ENCODE results near the gene COL24A1.

The COL24A1 gene

DNA sequence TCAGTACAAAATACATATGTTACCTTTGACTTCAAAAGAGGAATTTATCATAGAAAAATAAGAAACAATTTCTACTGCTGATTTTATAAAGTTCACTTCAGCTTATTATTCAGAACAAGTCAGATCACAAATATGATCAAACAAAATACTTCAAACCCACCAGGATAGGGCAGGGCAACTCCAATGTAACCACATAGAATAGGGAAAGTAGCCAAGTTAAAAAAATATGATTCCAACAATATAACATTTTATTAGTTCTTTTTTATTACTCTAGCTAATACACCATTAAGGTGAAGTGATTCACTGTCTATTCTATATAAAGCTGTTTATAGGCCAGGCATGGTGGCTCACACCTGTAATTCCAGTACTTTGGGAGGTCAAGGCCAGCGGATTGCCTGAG, 393.8 kb downstream of the COL24A1 start:
- H3K4me2 ChIP-seq: no peak overlapping the region
- H3K4me1 ChIP-seq (ENCODE audit: low read depth, poor library complexity, severe bottlenecking): no peaks in the 10 kb centered on the region
- no peaks in the 10 kb centered on the region for H3K79me2 ChIP-seq (ENCODE audit: insufficient read depth, low read depth)

DNA sequence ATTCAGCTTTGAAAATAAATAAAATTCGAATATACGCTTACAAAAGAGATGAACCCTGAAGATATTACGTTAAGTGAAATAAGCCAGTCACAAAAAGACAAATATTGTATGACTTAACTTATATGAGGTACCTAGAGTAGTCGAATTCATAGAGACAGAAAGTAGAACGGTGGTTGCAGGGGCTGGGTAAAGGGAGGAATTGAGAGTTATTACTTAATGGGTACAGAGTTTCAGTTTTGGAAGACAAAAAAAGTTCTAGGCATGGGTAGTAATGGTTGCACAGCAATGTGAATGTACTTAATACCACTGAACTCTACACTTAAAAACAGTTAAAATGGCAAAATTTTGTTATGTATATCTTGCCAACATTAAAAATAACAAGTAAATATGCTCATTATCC, 399.7 kb downstream of the COL24A1 start:
- no peaks in the 10 kb centered on the region for H3K27me3 ChIP-seq (ENCODE audit: insufficient read depth, low read depth)
- H3K79me2 ChIP-seq (ENCODE audit: insufficient read depth, low read depth): no peaks in the 10 kb centered on the region
- no peak overlapping the region for H3K9ac ChIP-seq
- no peaks in the 10 kb centered on the region for H4K20me1 ChIP-seq (ENCODE audit: insufficient read depth)
- H2AFZ ChIP-seq (ENCODE audit: low read depth): no peak overlapping the region
- no peaks in the 10 kb centered on the region for H3K36me3 ChIP-seq (ENCODE audit: insufficient read depth)
- TF ChIP-seq, protein P1, sequence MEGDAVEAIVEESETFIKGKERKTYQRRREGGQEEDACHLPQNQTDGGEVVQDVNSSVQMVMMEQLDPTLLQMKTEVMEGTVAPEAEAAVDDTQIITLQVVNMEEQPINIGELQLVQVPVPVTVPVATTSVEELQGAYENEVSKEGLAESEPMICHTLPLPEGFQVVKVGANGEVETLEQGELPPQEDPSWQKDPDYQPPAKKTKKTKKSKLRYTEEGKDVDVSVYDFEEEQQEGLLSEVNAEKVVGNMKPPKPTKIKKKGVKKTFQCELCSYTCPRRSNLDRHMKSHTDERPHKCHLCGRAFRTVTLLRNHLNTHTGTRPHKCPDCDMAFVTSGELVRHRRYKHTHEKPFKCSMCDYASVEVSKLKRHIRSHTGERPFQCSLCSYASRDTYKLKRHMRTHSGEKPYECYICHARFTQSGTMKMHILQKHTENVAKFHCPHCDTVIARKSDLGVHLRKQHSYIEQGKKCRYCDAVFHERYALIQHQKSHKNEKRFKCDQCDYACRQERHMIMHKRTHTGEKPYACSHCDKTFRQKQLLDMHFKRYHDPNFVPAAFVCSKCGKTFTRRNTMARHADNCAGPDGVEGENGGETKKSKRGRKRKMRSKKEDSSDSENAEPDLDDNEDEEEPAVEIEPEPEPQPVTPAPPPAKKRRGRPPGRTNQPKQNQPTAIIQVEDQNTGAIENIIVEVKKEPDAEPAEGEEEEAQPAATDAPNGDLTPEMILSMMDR (conservative IDR thresholded peaks at IDR 0.05; ENCODE audit: low read depth, low read length): no peak
- H3K4me2 ChIP-seq: no peak overlapping the region
- no peak overlapping the region for H3K27ac ChIP-seq
- no peak overlapping the region for H3K4me3 ChIP-seq (IDR thresholded peaks at IDR 0.05; ENCODE audit: insufficient read depth, low read depth, low read length)
- peaks cover 10% of the 10 kb centered on the region for H3K4me1 ChIP-seq (ENCODE audit: low read depth, poor library complexity, severe bottlenecking)

More for the DNA sequence above, 393.8 kb downstream of the COL24A1 start:
- Histone ChIP-seq H3K27me3 (ENCODE audit: insufficient read depth, low read depth) (no peaks in the 10 kb centered on the region), H4K20me1 (ENCODE audit: insufficient read depth) (no peaks in the 10 kb centered on the region), H3K36me3 (ENCODE audit: insufficient read depth) (no peaks in the 10 kb centered on the region), H3K4me3 (IDR thresholded peaks at IDR 0.05; ENCODE audit: insufficient read depth, low read depth, low read length) (no peak overlapping the region), H3K9ac (no peak overlapping the region), H3K27ac (no peak overlapping the region), H2AFZ (ENCODE audit: low read depth) (no peak overlapping the region)
- TF ChIP-seq, protein P1 (conservative IDR thresholded peaks at IDR 0.05; ENCODE audit: low read depth, low read length): no peak

DNA sequence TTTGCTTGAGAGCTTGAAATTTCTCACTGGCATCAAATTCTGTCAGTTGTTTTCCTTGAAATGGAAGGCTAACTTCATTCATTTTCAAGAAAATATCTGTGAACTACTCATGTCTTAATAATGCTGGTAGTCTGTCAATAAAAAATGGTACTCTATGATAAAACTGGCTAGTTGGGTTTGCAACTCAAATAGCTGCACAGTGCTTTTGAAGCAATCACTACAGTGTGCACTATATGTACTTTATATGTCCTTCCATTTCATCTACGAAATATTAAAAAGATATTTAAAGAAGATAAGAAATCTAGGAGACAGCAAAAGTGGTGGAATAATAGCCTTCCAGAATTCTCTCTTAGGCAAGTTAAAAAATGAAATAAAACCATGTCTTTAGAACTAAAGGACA, 408.5 kb downstream of the COL24A1 start:
- no peaks in the 10 kb centered on the region for H3K4me1 ChIP-seq (ENCODE audit: low read depth, poor library complexity, severe bottlenecking)
- no peaks in the 10 kb centered on the region for H3K79me2 ChIP-seq (ENCODE audit: insufficient read depth, low read depth)
- H3K4me3 ChIP-seq (IDR thresholded peaks at IDR 0.05; ENCODE audit: insufficient read depth, low read depth, low read length): no peak overlapping the region
- H4K20me1 ChIP-seq (ENCODE audit: insufficient read depth): no peaks in the 10 kb centered on the region
- TF ChIP-seq, protein P1 (conservative IDR thresholded peaks at IDR 0.05; ENCODE audit: low read depth, low read length): no peak
- H3K9ac ChIP-seq: no peak overlapping the region
- no peak overlapping the region for H3K27ac ChIP-seq
- H3K4me2 ChIP-seq: no peak overlapping the region
- H2AFZ ChIP-seq (ENCODE audit: low read depth): no peak overlapping the region
- H3K36me3 ChIP-seq (ENCODE audit: insufficient read depth): no peaks in the 10 kb centered on the region
- no peaks in the 10 kb centered on the region for H3K27me3 ChIP-seq (ENCODE audit: insufficient read depth, low read depth)

DNA sequence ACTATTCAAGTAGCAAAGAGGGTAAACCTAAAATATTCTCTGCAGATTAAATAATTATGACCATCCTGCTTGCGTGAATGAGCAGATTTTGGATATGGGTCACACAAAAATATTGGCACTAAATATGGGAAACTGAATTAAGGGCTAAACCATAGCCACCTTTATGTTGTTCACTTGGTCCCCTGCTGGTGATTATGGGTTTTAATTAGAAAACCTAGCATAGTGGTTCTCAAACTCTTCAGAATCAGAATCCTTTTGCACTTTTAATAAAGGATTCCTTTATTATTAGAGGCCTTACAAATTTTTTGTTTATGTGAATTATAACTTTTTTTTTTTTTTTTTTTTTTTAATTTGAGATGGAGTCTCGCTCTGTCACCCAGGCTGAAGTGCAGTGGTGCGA, 409.8 kb downstream of the COL24A1 start:
- Histone ChIP-seq H3K27ac (no peak overlapping the region), H3K4me1 (ENCODE audit: low read depth, poor library complexity, severe bottlenecking) (no peaks in the 10 kb centered on the region), H3K27me3 (ENCODE audit: insufficient read depth, low read depth) (no peaks in the 10 kb centered on the region), H3K79me2 (ENCODE audit: insufficient read depth, low read depth) (no peaks in the 10 kb centered on the region), H3K4me2 (no peak overlapping the region), H3K9ac (no peak overlapping the region), H3K36me3 (ENCODE audit: insufficient read depth) (no peaks in the 10 kb centered on the region), H3K4me3 (IDR thresholded peaks at IDR 0.05; ENCODE audit: insufficient read depth, low read depth, low read length) (no peak overlapping the region), H4K20me1 (ENCODE audit: insufficient read depth) (no peaks in the 10 kb centered on the region), H2AFZ (ENCODE audit: low read depth) (no peak overlapping the region)
- TF ChIP-seq, protein P1 (conservative IDR thresholded peaks at IDR 0.05; ENCODE audit: low read depth, low read length): no peak
